Osteoblast (primary cell): ENCODE measurements around the gene ADGRE1. TPM values are rescaled to one million over a fixed set of nuclear protein-coding genes. Genes with fewer than 3 reads are reported as not detected.
A peak's percentile ranks its signal among the peaks of the same experiment; 100 is the strongest.

Source experiments
- DNase-seq: peaks from one replicate; pipeline ENCODE4 v3.0.0; 2011; ENCODE audit warnings: low spot score, mixed read lengths; ENCODE audit not compliant: insufficient read length; ENCODE audit errors: missing footprints
- H2AFZ ChIP-seq: 2 replicates; pipeline ENCODE4 v1.6.0; 2011; ENCODE audit warnings: mild to moderate bottlenecking, low read length
- H3K27ac ChIP-seq: 2 replicates; pipeline ENCODE4 v1.5.1; 2011; ENCODE audit warnings: mild to moderate bottlenecking, low read depth, low read length, moderate library complexity
- H3K27me3 ChIP-seq: 2 replicates; pipeline ENCODE4 v1.6.0; 2012; ENCODE audit warnings: mild to moderate bottlenecking, control low read depth, inconsistent platforms, low read length, moderate library complexity; ENCODE audit not compliant: insufficient read depth
- H3K36me3 ChIP-seq: 2 replicates; pipeline ENCODE4 v1.5.1; 2011; ENCODE audit warnings: mild to moderate bottlenecking, low read length, control low read depth, moderate library complexity; ENCODE audit not compliant: insufficient read depth
- H3K4me1 ChIP-seq: 2 replicates; pipeline ENCODE4 v1.5.1; 2011; ENCODE audit warnings: mild to moderate bottlenecking, low read length, control low read depth, moderate library complexity; ENCODE audit not compliant: insufficient read depth
- H3K4me2 ChIP-seq: 2 replicates; pipeline ENCODE4 v1.6.0; 2011; ENCODE audit warnings: mild to moderate bottlenecking, low read length; ENCODE audit not compliant: insufficient read depth
- H3K4me3 ChIP-seq: fragments of 200-600 bp; sonication (generic); 3 replicates; pipeline ENCODE4 v1.5.1; 2012; ENCODE audit warnings: mild to moderate bottlenecking, low read length, inconsistent platforms; ENCODE audit not compliant: insufficient read depth
- H3K79me2 ChIP-seq: 2 replicates; pipeline ENCODE4 v1.6.0; 2012; ENCODE audit warnings: mild to moderate bottlenecking, low read length, control low read depth, inconsistent platforms; ENCODE audit not compliant: insufficient read depth
- H3K9me3 ChIP-seq: 2 replicates; pipeline ENCODE4 v1.5.1; 2011; ENCODE audit warnings: low read depth, low read length, control low read depth
- H4K20me1 ChIP-seq: 2 replicates; pipeline ENCODE4 v1.6.0; 2012; ENCODE audit warnings: mild to moderate bottlenecking, low read length, control low read depth; ENCODE audit not compliant: insufficient read depth
- CTCF ChIP-seq: IDR thresholded peaks from 2 replicates; pipeline ENCODE4 v1.5.1; 2011; ENCODE audit warnings: mild to moderate bottlenecking, low read depth, low read length, moderate library complexity; ENCODE audit errors: extremely low read depth
- total RNA-seq: library from RNA; depleted of rRNA; stranded (reverse); fragments of >200 nt; gene quantifications from 2 replicates; pipeline ENCODE4 v1.2.3, GENCODE V29; 2012

Gene ADGRE1
- total RNA-seq, 1 donor, result not detected

DNA sequence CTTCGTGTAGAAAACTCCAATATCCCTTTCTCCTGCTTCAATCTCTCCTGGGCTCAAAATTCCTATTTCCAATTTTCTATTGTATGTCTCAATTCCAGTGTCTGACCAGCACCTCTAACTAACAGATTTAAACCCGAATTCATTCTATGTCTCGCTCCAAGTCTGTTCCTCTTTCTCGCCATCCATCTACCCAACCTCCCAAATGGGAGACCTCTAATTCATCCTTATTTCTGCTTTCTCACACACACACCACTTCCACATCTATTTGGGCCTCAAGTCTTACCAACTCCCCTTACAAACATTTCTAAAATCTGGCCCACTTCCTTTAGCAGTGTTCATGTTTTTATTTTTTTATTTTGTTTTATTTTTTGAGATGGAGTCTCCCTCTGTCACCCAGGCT, 80.6 kb downstream of the ADGRE1 start:
- H3K27ac ChIP-seq, result no peak overlapping the region
- no peak overlapping the region for H3K4me3 ChIP-seq
- H3K4me1 ChIP-seq, result no peaks in the 10 kb centered on the region
- H3K36me3 ChIP-seq, result no peaks in the 10 kb centered on the region
- no peak for TF ChIP-seq CTCF
- H3K79me2 ChIP-seq, result no peaks in the 10 kb centered on the region
- no peak overlapping the region for H2AFZ ChIP-seq
- no peaks in the 10 kb centered on the region for H4K20me1 ChIP-seq
- no peaks in the 10 kb centered on the region for H3K9me3 ChIP-seq
- DNase-seq, result no peak
- H3K4me2 ChIP-seq, result no peak overlapping the region
- no peaks in the 10 kb centered on the region for H3K27me3 ChIP-seq

DNA sequence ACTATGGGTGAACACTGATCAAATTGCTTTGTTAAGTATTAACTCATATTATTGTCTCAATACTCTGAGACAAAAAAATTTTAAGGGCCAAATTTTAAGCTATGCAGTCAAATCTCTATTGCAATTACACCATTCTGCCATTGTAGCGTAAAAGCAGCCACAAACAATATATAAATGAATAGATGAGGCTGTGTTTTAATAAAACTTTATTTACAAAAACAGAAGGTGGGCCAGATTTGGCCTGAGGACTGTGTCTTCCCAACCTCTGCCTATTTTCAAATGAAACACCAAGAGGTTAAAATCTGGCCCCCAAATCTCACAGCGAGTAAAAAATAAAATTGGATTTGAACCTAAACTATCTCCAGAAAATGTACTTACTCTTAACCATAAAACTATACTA, 82.1 kb downstream of the ADGRE1 start:
- H3K4me2 ChIP-seq, result no peak overlapping the region
- H3K27me3 ChIP-seq, result no peaks in the 10 kb centered on the region
- no peaks in the 10 kb centered on the region for H3K79me2 ChIP-seq
- H4K20me1 ChIP-seq, result no peaks in the 10 kb centered on the region
- DNase-seq, result no peak
- no peak overlapping the region for H3K27ac ChIP-seq
- no peaks in the 10 kb centered on the region for H3K9me3 ChIP-seq
- no peak overlapping the region for H3K4me3 ChIP-seq
- H3K4me1 ChIP-seq, result no peaks in the 10 kb centered on the region
- H3K36me3 ChIP-seq, result no peaks in the 10 kb centered on the region
- no peak overlapping the region for H2AFZ ChIP-seq
- no peak for TF ChIP-seq CTCF

GRCh38 chr19:6970021-6970420, 82.6 kb downstream of the ADGRE1 start:
- H3K4me2 ChIP-seq, result no peak overlapping the region
- no peaks in the 10 kb centered on the region for H4K20me1 ChIP-seq
- no peak overlapping the region for H3K27ac ChIP-seq
- no peaks in the 10 kb centered on the region for H3K27me3 ChIP-seq
- H3K4me1 ChIP-seq, result no peaks in the 10 kb centered on the region
- no peak overlapping the region for H2AFZ ChIP-seq
- no peaks in the 10 kb centered on the region for H3K9me3 ChIP-seq
- no peaks in the 10 kb centered on the region for H3K36me3 ChIP-seq
- no peak for TF ChIP-seq CTCF
- no peaks in the 10 kb centered on the region for H3K79me2 ChIP-seq
- no peak overlapping the region for H3K4me3 ChIP-seq
- DNase-seq, result no peak

DNA sequence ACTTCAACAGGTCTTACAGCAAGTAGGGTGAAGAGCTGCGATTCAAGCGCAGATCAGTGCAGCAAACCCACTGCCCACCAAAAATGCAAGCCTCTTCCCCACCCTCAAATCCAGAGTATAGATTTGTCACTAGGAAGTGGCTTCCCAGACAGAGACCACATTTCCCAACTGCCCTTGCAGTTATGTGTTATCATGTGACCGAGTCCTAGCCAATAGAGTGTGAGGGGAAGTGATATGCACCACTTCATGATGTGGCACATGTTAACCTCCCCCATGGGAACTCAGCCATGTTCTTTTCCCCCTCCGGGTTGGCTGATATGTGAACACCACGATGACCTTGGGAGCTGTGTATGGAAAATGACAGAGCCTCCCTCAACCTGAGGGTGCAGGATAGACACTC, 83.1 kb downstream of the ADGRE1 start:
- no peak overlapping the region for H3K27ac ChIP-seq
- H3K9me3 ChIP-seq, result no peaks in the 10 kb centered on the region
- no peaks in the 10 kb centered on the region for H3K27me3 ChIP-seq
- H3K4me3 ChIP-seq, result no peak overlapping the region
- H4K20me1 ChIP-seq, result no peaks in the 10 kb centered on the region
- H3K36me3 ChIP-seq, result no peaks in the 10 kb centered on the region
- peak; percentile 34 for DNase-seq
- H3K4me1 ChIP-seq, result no peaks in the 10 kb centered on the region
- H2AFZ ChIP-seq, result no peak overlapping the region
- no peak for TF ChIP-seq CTCF
- no peaks in the 10 kb centered on the region for H3K79me2 ChIP-seq
- no peak overlapping the region for H3K4me2 ChIP-seq
